WTC11 (cell line): Measurements from ENCODE around the gene DNAJC7. TPM values are rescaled to one million over a fixed set of nuclear protein-coding genes. Genes with fewer than 3 reads are reported as not detected.

Experiments
- ATF1 ChIP-seq: sonication (generic); formaldehyde crosslinking; IDR thresholded peaks from 2 replicates; pipeline ENCODE4 v1.8.1; 2023; ENCODE audit warnings: mild to moderate bottlenecking, moderate library complexity, missing genetic modification reagents
- CREB1 ChIP-seq: sonication (generic); formaldehyde crosslinking; IDR thresholded peaks from 2 replicates; pipeline ENCODE4 v1.8.0; 2023; ENCODE audit warnings: mild to moderate bottlenecking, missing genetic modification reagents
- CREM ChIP-seq: sonication (generic); formaldehyde crosslinking; IDR thresholded peaks from 2 replicates; pipeline ENCODE4 v1.8.1; 2022; ENCODE audit warnings: mild to moderate bottlenecking, missing genetic modification reagents, moderate library complexity
- ELF4 ChIP-seq: sonication (generic); formaldehyde crosslinking; IDR thresholded peaks from 2 replicates; pipeline ENCODE4 v1.8.1; 2022; ENCODE audit warnings: low read depth, mild to moderate bottlenecking, moderate library complexity, missing genetic modification reagents
- KAT7 ChIP-seq: sonication (generic); formaldehyde crosslinking; IDR thresholded peaks from 2 replicates; pipeline ENCODE4 v1.8.1; 2023; ENCODE audit warnings: missing genetic modification reagents, mild to moderate bottlenecking, borderline replicate concordance
- NFYB ChIP-seq: sonication (generic); formaldehyde crosslinking; conservative IDR thresholded peaks from 2 replicates; pipeline ENCODE4 v1.8.0; 2022; ENCODE audit warnings: low read depth, missing genetic modification reagents
- NR2C2 ChIP-seq: sonication (generic); formaldehyde crosslinking; IDR thresholded peaks from 2 replicates; pipeline ENCODE4 v1.8.0; 2022; ENCODE audit warnings: mild to moderate bottlenecking, missing genetic modification reagents
- OVOL2 ChIP-seq: fragments of 250-450 bp; sonication (Bioruptor Pico); IDR thresholded peaks from 2 replicates; pipeline ENCODE4 v1.9.0; 2021; ENCODE audit warnings: mild to moderate bottlenecking, borderline replicate concordance
- SMAD4 ChIP-seq: sonication (generic); formaldehyde crosslinking; IDR thresholded peaks from 2 replicates; pipeline ENCODE4 v1.8.0; 2022; ENCODE audit warnings: mild to moderate bottlenecking, missing genetic modification reagents
- ZNF317 ChIP-seq: sonication (generic); formaldehyde crosslinking; IDR thresholded peaks from 2 replicates; pipeline ENCODE4 v1.8.1; 2023; ENCODE audit warnings: low read depth, mild to moderate bottlenecking, moderate library complexity, missing genetic modification reagents, borderline replicate concordance
- ZNF396 ChIP-seq: fragments of 250-450 bp; sonication (Bioruptor Pico); IDR thresholded peaks from 2 replicates; pipeline ENCODE4 v1.8.0; 2021; ENCODE audit warnings: mild to moderate bottlenecking, moderate library complexity, borderline replicate concordance
- ZNF416 ChIP-seq: fragments of 250-450 bp; sonication (Bioruptor Pico); IDR thresholded peaks from 2 replicates; pipeline ENCODE4 v1.9.0; 2021; ENCODE audit warnings: mild to moderate bottlenecking, inconsistent platforms
- total RNA-seq: library from RNA; stranded (reverse); gene quantifications from 3 replicates; pipeline ENCODE4 v1.2.3, GENCODE V29; 2021
- TF ChIP-seq, protein P1 (sequence below): fragments of 250-450 bp; sonication (Bioruptor Pico); IDR thresholded peaks from 2 replicates; pipeline ENCODE4 v1.9.0; 2021; ENCODE audit warnings: mild to moderate bottlenecking, borderline replicate concordance
- TF ChIP-seq, protein P2 (sequence below): sonication (generic); formaldehyde crosslinking; conservative IDR thresholded peaks from 2 replicates; pipeline ENCODE4 v1.8.1; 2022; ENCODE audit warnings: mild to moderate bottlenecking, missing genetic modification reagents
- TF ChIP-seq, protein P3 (sequence below): sonication (generic); formaldehyde crosslinking; IDR thresholded peaks from 2 replicates; pipeline ENCODE4 v1.8.0; 2023; ENCODE audit warnings: missing genetic modification reagents, mild to moderate bottlenecking, borderline replicate concordance
- TF ChIP-seq, protein P4 (sequence below): sonication (generic); formaldehyde crosslinking; IDR thresholded peaks from 2 replicates; pipeline ENCODE4 v1.8.0; 2023; ENCODE audit warnings: missing genetic modification reagents
- TF ChIP-seq, protein P5 (sequence below): sonication (generic); formaldehyde crosslinking; IDR thresholded peaks from 2 replicates; pipeline ENCODE4 v1.8.0; 2022; ENCODE audit warnings: mild to moderate bottlenecking, missing genetic modification reagents
- TF ChIP-seq, protein P6 (sequence below): sonication (generic); formaldehyde crosslinking; IDR thresholded peaks from 2 replicates; pipeline ENCODE4 v1.8.0; 2022; ENCODE audit warnings: mild to moderate bottlenecking, missing genetic modification reagents
- TF ChIP-seq, protein P7 (sequence below): sonication (generic); formaldehyde crosslinking; IDR thresholded peaks from 2 replicates; pipeline ENCODE4 v1.8.1; 2023; ENCODE audit warnings: mild to moderate bottlenecking, missing genetic modification reagents, moderate library complexity

The DNAJC7 gene
- total RNA-seq, 1 experiment from 2014 or later = 140 TPM

DNA sequence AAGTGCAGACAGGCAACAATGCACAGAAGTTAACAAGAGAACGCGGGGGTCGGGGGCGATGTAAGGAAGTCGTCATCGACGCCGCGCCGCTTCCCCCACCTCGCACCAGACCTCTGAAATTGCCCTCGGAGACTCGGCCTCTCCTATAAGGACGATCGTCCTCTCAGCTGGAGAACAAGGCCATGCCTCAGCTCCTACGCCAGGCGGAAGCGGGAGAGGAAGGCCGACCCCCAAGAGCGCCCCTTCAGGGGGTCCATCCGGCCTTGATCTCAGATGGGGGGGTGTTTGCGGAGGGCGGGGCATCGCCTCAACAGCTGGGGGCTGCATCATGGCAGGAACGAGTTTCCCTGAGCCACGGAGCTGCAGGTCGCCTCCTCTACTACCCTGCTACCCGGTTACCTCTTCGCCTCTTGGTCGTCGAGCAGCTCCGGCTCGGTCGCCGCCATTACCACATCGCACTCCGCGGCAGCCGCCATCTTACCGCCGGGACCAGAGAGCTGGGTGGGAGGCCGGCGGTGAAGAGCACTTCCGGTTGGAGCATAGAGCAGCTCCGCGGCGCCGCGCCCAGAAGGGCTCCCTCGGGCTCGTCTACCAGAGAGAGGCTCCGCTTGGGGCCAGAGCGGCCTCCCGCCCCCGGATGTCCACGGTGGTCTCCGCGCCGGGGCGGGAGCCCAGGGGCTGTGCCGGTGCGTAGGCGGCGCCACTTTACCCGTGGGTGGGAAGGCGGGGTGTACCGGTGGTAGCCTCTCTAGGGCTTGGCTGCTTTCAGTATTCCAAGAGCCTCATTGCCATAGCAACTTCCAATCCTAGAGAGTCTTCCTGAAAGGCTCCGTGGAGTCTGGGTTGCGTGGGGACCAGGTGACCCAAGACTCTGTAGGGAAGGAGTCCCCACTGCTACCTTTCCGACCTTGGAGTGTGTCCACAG, at the start of gene DNAJC7 (continued):
- TF ChIP-seq, protein P1, sequence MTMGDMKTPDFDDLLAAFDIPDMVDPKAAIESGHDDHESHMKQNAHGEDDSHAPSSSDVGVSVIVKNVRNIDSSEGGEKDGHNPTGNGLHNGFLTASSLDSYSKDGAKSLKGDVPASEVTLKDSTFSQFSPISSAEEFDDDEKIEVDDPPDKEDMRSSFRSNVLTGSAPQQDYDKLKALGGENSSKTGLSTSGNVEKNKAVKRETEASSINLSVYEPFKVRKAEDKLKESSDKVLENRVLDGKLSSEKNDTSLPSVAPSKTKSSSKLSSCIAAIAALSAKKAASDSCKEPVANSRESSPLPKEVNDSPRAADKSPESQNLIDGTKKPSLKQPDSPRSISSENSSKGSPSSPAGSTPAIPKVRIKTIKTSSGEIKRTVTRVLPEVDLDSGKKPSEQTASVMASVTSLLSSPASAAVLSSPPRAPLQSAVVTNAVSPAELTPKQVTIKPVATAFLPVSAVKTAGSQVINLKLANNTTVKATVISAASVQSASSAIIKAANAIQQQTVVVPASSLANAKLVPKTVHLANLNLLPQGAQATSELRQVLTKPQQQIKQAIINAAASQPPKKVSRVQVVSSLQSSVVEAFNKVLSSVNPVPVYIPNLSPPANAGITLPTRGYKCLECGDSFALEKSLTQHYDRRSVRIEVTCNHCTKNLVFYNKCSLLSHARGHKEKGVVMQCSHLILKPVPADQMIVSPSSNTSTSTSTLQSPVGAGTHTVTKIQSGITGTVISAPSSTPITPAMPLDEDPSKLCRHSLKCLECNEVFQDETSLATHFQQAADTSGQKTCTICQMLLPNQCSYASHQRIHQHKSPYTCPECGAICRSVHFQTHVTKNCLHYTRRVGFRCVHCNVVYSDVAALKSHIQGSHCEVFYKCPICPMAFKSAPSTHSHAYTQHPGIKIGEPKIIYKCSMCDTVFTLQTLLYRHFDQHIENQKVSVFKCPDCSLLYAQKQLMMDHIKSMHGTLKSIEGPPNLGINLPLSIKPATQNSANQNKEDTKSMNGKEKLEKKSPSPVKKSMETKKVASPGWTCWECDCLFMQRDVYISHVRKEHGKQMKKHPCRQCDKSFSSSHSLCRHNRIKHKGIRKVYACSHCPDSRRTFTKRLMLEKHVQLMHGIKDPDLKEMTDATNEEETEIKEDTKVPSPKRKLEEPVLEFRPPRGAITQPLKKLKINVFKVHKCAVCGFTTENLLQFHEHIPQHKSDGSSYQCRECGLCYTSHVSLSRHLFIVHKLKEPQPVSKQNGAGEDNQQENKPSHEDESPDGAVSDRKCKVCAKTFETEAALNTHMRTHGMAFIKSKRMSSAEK = no peak
- TF ChIP-seq CREM (CRISPR knock-in tag) (no peak), ZNF396 (no peak), NR2C2 (CRISPR knock-in tag) (no peak), ZNF416 (CRISPR knock-in tag) (no peak; the same call in 1 of the 2 replicates), SMAD4 (no peak; the same call in 1 of the 2 replicates), OVOL2 (CRISPR knock-in tag) (no peak), ZNF317 (CRISPR knock-in tag) (0 out of 2 replicates have a peak, but pooled peaks have one; percentile 6), ATF1 (CRISPR knock-in tag) (no peak), KAT7 (CRISPR knock-in tag) (no peak), CREB1 (CRISPR knock-in tag) (no peak; the same call in 1 of the 2 replicates), NFYB (CRISPR knock-in tag) (no peak; the same call in 1 of the 2 replicates), ELF4 (CRISPR knock-in tag) (no peak)
- TF ChIP-seq, protein P2, sequence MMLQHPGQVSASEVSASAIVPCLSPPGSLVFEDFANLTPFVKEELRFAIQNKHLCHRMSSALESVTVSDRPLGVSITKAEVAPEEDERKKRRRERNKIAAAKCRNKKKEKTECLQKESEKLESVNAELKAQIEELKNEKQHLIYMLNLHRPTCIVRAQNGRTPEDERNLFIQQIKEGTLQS (CRISPR knock-in tag) = no peak
- TF ChIP-seq, protein P3, sequence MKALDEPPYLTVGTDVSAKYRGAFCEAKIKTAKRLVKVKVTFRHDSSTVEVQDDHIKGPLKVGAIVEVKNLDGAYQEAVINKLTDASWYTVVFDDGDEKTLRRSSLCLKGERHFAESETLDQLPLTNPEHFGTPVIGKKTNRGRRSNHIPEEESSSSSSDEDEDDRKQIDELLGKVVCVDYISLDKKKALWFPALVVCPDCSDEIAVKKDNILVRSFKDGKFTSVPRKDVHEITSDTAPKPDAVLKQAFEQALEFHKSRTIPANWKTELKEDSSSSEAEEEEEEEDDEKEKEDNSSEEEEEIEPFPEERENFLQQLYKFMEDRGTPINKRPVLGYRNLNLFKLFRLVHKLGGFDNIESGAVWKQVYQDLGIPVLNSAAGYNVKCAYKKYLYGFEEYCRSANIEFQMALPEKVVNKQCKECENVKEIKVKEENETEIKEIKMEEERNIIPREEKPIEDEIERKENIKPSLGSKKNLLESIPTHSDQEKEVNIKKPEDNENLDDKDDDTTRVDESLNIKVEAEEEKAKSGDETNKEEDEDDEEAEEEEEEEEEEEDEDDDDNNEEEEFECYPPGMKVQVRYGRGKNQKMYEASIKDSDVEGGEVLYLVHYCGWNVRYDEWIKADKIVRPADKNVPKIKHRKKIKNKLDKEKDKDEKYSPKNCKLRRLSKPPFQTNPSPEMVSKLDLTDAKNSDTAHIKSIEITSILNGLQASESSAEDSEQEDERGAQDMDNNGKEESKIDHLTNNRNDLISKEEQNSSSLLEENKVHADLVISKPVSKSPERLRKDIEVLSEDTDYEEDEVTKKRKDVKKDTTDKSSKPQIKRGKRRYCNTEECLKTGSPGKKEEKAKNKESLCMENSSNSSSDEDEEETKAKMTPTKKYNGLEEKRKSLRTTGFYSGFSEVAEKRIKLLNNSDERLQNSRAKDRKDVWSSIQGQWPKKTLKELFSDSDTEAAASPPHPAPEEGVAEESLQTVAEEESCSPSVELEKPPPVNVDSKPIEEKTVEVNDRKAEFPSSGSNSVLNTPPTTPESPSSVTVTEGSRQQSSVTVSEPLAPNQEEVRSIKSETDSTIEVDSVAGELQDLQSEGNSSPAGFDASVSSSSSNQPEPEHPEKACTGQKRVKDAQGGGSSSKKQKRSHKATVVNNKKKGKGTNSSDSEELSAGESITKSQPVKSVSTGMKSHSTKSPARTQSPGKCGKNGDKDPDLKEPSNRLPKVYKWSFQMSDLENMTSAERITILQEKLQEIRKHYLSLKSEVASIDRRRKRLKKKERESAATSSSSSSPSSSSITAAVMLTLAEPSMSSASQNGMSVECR (CRISPR knock-in tag) = peak; percentile 80; the same call in 1 of the 2 replicates
- TF ChIP-seq, protein P4, sequence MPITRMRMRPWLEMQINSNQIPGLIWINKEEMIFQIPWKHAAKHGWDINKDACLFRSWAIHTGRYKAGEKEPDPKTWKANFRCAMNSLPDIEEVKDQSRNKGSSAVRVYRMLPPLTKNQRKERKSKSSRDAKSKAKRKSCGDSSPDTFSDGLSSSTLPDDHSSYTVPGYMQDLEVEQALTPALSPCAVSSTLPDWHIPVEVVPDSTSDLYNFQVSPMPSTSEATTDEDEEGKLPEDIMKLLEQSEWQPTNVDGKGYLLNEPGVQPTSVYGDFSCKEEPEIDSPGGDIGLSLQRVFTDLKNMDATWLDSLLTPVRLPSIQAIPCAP (CRISPR knock-in tag) = no peak
- TF ChIP-seq, protein P5, sequence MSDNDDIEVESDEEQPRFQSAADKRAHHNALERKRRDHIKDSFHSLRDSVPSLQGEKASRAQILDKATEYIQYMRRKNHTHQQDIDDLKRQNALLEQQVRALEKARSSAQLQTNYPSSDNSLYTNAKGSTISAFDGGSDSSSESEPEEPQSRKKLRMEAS (CRISPR knock-in tag) = peak; percentile 77
- TF ChIP-seq, protein P6, sequence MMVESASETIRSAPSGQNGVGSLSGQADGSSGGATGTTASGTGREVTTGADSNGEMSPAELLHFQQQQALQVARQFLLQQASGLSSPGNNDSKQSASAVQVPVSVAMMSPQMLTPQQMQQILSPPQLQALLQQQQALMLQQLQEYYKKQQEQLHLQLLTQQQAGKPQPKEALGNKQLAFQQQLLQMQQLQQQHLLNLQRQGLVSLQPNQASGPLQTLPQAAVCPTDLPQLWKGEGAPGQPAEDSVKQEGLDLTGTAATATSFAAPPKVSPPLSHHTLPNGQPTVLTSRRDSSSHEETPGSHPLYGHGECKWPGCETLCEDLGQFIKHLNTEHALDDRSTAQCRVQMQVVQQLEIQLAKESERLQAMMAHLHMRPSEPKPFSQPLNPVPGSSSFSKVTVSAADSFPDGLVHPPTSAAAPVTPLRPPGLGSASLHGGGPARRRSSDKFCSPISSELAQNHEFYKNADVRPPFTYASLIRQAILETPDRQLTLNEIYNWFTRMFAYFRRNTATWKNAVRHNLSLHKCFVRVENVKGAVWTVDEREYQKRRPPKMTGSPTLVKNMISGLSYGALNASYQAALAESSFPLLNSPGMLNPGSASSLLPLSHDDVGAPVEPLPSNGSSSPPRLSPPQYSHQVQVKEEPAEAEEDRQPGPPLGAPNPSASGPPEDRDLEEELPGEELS (CRISPR knock-in tag) = peak; percentile 78; the same call in 1 of the 2 replicates
- TF ChIP-seq, protein P7, sequence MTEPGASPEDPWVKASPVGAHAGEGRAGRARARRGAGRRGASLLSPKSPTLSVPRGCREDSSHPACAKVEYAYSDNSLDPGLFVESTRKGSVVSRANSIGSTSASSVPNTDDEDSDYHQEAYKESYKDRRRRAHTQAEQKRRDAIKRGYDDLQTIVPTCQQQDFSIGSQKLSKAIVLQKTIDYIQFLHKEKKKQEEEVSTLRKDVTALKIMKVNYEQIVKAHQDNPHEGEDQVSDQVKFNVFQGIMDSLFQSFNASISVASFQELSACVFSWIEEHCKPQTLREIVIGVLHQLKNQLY = no peak; the same call in 1 of the 2 replicates
